Activated T-cell treated with anti-CD3 and anti-CD28 coated beads for 1 hour (primary cell): ENCODE results near the gene TMEM108.

Experiments
- DNase-seq: peaks from one replicate; pipeline ENCODE4 v3.0.0-alpha.2; 2020; ENCODE audit warnings: low read depth

The TMEM108 gene

GRCh38 chr3:133386876-133387275 lies 348.7 kb downstream of the TMEM108 start:
- no peak for DNase-seq

- DNase-seq, result no peak
These were observed 349.1 kb downstream of the TMEM108 start for GRCh38 chr3:133387341-133387740.

DNA sequence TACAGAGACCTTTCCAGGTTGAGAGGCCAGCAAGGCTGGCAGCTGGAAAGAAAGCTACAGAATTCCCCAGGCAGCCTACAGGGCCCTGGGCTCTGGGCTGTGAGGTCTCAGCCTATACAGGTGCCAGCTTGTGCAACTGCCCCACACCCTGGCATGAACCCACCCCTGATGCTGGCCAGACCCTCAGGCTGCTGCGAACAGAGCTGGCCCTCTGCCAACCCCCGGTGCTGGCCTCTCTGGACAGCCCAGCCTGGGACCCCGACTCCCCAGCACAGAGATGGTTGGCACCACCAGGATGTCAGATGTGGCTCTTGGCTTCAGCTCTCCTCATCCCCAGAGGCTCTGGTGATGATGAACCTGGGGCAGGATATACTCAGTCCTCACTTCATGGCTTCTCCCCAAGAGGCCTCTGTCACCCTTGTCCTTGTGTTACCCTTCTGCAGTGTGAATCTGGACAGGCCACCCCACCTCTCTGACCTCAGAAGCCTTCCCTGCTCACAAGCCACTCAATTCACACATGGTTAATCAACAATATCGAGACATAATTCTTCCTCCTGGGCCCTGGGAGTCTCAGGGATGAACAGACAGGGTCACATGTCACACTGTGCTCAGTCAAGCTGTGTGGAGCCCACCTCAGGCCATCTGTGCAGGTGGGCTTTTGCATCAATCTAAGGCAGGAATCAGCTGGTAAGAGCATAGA lies 350.7 kb downstream of the TMEM108 start:
- no peak for DNase-seq

GRCh38 chr3:133390715-133391114 lies 352.5 kb downstream of the TMEM108 start:
- DNase-seq, result no peak

- no peak for DNase-seq
These were observed 355.0 kb downstream of the TMEM108 start for GRCh38 chr3:133393204-133393603.

GRCh38 chr3:133393691-133394474 lies 355.7 kb downstream of the TMEM108 start:
- DNase-seq, result no peak

DNA sequence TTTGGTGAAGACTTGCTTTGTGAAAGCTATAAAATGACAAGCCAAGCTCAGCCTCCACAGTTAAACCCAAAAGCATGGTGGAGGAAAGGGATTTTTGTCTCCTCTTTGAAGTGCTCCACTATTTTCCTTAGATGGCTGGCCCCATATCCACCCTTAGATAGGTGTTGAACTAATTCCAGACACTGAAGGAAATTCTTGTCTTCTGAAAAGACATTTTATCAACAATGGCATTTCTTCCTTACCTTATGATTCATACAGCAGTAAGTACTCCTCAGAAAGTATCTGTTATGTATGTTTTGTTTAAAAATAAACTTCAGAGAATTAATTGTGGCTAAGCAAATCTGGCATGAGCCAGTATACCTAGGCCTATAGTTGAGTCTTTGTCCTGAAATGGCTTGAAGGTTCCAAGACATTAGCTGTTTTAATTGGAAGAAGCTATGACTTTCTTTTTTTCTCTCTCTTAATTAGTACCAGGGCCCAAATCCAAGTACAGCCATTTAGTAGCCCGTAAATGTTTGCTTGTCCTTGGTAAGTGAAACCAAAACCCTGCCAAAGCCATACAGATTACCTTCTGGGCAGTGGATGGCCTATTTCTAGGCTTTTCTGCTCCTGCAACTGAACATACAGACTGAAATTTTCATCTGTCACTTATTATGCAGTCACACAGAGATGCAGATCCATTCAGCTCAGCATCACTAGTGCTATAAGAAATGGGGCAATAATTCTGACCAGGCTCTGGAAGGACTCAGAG lies 356.5 kb downstream of the TMEM108 start:
- no peak for DNase-seq

DNA sequence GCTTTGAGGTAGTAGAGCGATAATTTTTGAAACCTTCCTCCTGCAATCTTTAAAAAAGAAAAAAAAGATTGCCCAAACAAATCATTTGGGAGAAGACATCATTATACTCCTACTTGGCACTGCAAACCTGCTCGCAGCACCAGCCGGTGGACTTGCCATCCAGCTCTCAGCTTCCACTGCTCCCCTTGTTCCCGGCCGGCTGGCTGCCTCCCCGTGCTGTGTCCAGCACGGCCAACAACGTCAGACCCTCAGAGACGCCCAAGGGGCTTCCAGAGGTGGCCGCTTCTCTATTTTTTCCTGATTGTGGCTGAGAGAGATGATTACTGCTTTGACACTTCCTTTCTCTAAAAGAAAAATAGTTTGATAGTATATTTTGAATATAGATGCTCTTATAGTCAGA lies 358.7 kb downstream of the TMEM108 start:
- no peak for DNase-seq

DNA sequence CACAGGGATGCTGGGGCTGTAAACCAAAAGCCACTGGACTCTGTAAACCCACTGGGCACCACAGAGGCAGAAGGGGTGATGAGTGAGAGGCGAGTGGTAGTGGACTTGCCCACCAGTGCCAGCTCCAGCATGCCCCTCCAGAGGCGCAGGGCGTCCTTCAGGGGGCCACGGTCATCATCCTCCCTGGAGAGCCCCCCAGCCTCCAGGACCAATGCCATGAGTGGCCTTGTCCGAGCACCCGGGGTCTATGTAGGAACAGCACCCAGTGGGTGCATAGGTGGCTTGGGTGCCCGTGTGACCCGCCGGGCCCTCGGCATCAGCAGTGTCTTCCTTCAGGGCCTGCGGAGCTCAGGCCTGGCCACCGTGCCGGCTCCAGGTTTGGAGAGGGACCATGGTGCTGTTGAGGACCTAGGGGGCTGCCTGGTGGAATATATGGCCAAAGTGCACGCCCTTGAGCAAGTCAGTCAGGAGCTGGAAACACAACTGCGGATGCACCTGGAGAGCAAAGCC lies 361.9 kb downstream of the TMEM108 start, which contains the start of gene BFSP2:
Gene BFSP2, plus strand, starts transcription at position 51 of the 510 bp plus-strand sequence. Its CDS starts 28 bp downstream, at position 79.
- DNase-seq, result no peak

GRCh38 chr3:133401374-133402135 lies 363.4 kb downstream of the TMEM108 start:
- no peak for DNase-seq

- DNase-seq, result no peak
These were observed 366.7 kb downstream of the TMEM108 start for GRCh38 chr3:133404920-133405319.

DNA sequence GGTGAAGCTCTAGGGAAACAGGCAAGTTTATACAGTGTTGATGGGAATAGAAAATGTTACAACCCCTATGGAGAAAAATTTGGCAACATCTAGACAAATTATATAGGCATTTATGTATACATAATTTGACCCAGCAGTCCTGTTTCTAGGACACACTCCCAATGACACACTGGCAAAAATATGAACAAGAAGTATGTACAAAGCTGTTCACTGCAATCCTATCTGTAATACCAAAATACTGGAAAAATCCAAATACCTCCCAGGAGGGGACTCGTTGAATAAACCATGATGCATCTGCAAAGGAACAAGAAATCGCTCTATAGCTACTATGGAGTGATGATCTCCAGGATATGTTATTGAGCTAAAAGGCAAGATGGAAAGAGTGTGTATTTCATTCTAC lies 370.2 kb downstream of the TMEM108 start:
- no peak for DNase-seq

DNA sequence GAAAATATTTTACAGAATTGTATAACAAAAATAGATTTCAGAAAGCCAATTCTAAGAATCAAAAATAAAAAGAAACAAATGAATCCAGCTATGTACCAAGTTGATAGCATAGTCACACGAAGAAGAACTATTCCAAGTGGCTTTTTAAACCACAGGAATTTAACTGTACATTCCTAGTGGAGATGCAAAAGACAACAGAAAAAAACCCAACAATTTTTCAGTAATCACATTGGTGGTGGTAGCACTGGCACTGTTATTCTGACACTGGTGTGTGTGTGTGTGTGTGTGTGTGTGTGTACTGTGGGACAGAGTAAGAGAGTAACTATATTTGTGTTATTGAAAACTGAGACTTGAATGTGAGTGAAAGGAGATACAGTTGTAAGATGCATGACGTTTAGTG lies 370.8 kb downstream of the TMEM108 start:
- no peak for DNase-seq

DNA sequence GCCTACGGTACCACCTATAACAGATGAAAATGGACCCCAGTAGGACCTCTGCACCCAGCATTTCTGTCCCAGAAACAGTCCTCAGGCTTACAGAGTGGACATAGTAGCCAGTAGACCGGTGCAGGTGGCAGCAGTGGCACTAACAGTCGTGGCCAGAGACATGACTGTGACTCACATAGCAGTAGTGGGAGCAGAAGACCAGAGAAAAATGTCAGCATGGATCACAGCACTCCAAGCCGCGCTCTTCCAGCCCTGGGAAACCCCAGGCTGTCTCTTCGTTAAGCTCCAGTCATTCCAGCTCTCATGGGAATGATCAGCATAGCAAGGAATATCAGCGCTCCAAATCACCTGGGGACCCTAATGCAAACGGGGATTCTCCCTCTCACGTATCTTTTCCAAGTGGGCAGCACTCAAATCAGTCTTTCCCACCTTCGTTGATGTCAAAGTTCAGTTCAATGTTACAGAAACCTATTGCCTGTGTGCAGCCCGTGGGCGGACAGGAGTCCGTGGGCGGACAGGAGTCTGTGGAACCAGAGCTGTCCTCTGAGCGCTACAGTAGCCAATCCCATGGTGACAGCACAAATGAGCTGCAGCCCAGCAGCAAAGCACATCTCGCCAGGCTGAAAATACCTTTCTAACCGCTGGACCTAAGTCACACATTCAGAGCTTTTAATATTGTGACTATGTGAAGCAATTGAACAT lies 372.2 kb downstream of the TMEM108 start:
- no peak for DNase-seq

- DNase-seq, result no peak
These were observed 374.3 kb downstream of the TMEM108 start for GRCh38 chr3:133412183-133413132.

- DNase-seq, result no peak
These were observed 375.2 kb downstream of the TMEM108 start for GRCh38 chr3:133413161-133414020.

GRCh38 chr3:133414021-133414392 lies 375.8 kb downstream of the TMEM108 start:
- no peak for DNase-seq

GRCh38 chr3:133418361-133418760 lies 380.2 kb downstream of the TMEM108 start:
- no peak for DNase-seq
